ENCODE data around the gene IZUMO1.

IZUMO1 gene

DNA sequence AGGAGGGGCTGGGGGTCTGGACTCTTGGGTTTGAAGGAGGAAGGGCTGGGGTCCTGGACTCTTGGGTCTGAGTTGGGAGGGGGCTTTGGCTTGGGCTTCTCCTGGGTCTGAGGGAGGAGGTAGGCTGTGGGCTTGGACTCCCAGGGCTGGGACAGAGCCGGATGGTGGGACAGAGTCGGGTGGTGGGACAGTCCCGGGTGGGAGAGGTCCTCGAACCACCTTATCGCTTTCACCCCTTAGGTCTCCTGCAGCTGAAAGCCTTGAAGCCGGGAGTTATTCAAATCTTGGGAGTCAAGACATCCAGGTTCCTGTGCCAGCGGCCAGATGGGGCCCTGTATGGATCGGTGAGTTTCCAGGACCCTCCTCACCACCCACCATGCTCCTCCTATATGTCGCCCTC, 10.0 kb upstream of the IZUMO1 start:
- no peak for DNase-seq

DNA sequence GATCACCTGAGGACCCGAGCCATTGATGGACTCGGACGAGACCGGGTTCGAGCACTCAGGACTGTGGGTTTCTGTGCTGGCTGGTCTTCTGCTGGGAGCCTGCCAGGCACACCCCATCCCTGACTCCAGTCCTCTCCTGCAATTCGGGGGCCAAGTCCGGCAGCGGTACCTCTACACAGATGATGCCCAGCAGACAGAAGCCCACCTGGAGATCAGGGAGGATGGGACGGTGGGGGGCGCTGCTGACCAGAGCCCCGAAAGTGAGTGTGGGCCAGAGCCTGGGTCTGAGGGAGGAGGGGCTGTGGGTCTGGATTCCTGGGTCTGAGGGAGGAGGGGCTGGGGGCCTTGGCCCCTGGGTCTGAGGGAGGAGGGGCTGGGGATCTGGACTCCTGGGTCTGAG, 9.5 kb upstream of the IZUMO1 start:
- DNase-seq = no peak

DNA sequence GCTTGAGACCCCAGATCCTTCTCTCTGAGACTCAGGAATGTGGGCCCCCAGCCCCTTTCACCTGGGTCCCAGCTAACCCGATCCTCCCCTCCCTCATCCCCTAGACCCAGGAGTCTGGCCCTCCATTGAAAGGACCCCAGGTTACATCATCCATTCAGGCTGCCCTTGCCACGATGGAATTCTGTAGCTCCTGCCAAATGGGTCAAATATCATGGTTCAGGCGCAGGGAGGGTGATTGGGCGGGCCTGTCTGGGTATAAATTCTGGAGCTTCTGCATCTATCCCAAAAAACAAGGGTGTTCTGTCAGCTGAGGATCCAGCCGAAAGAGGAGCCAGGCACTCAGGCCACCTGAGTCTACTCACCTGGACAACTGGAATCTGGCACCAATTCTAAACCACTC, 9.1 kb upstream of the IZUMO1 start:
- DNase-seq = no peak

DNA sequence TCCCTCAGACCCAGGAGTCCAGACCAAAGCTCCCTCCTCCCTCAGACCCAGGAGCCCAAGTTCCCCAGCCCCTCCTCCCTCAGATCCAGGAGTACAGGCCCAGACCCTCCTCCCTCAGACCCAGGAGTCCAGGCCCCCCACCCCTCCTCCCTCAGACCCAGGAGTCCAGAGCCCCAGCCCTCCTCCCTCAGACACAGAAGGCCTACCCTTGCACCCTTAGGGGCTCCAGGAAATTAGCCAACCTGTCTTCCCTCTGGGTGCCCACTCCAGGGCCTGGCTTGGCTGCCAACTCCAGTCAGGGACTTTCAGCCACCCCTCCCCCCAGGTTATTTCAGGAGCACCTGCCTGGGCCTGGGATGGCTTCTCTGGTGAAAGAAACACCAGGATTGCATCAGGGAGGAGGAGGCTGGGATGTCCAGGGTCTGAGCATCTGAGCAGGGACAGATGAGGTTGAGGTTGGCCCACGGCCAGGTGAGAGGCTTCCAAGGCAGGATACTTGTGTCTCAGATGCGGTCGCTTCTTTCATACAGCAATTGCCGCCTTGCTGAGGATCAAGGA, 8.5 kb upstream of the IZUMO1 start, which contains the start of gene FGF21:
TSS of gene FGF21 (plus strand) at position 441 of the 558 bp plus-strand sequence. CDS start 713 bp downstream, outside the sequence.
- DNase-seq = no peak

DNA sequence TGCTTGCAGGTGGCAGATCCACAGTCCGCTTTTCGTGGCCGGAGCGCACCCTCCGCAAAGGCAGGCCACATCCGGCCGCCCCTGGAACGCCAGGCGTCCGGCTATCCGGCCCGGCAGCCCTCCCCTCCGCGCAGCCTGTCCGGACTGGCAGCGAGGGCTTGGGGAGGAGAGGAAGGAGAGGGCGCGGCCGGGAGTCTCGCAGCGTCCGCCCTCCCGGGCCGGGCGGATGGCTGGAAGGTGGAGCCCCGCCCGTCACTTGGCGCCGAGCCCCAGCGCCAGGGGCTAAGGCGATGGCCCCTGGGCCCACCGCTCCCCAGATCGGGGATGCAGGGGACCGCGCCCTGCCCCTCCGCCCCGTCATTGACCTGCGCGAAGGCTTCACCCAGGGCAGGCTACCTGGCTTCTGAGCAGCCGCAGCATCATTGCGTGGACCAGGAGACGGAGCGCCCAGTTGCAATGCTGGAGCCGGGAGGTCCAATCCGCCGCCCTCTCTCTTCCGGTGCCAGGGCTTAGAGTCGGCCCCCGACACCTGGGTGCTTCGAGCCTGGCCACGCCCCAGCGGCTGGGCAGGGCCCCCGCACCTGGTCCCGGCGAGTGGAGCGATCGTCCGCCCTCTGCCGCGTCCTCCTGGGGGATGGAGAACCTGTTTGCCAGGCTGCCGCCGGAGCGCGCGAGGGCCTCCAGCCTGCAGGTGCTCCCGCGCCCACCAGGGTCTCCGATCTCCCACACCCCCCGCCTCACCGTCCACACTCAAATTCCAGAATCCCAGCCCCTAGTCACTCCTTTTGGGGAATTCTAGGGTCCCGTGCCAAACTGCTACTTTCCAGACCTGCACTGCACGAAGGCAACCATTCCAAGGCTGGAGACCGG, 6.0 kb upstream of the IZUMO1 start, which contains the start of gene FUT1:
TSS of gene FUT1 (minus strand) at position 146 of the 870 bp plus-strand sequence. CDS start 1,360 bp downstream, outside the sequence.
- no peak for DNase-seq

DNA sequence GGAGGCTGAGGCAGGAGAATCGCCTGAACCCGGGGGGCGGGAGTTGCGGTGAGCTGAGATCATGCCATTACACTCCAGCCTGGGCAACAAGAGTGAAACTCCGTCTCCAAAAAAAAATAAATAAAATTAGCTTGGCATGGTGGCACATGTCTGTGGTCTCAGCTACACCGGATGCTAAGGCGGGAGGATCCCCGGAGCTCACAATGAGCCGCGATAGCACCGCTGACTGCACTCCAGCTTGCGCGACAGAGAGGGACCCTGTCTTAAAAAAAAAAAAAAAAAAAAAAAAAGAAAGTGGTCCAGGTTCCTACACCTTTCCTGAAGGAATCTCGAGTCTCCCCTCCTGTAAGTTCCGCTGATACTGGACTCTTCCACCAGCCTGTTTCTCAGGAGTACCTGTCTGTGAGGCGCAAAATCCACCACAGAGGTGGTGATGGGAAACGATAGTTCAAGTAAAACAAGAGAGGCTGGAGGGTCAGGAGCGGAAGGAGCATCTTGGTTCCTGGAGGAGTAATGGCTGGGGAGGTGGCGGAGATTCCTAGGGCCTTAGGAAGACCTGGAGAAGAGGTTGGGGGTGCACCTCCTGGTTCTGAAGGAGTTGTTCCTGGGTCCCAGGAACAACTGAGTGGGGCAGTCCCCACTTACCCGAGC, 5.3 kb upstream of the IZUMO1 start:
- no peak for DNase-seq

DNA sequence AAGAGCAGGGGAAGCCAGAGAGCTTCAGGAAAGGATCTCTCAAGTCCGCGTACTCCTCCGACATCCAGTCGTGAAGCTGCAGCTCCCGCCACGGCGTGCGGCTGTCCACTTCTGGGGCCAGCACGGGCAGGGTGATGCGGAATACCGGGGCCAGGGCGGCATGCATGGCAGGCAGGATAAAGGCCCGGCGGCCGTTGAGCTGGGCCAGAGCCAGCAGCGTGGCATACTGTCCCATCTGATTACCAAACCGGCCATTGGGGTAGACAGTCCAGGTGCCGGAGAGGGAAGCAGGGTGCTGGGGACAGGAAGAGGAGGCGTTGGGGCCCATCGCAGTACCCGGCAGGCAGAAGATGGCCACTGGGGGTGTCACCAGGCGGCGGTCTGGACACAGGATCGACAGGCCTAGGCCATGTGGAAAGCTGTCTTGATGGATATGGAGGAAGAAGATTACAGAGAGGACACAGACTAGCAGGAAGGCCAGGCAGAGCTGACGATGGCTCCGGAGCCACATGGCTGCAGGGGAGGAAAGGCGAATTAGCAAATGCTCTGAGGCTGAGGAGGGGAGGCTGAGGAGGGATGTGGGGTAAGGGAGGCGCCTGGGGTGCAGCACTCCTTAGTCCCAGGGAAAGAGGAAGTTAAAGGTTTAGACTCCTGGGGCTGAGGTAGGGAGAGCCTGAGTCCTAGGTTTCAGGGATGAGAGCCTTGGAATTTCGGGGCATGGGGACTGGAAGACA, 4.2 kb upstream of the IZUMO1 start:
- no peak for DNase-seq

DNA sequence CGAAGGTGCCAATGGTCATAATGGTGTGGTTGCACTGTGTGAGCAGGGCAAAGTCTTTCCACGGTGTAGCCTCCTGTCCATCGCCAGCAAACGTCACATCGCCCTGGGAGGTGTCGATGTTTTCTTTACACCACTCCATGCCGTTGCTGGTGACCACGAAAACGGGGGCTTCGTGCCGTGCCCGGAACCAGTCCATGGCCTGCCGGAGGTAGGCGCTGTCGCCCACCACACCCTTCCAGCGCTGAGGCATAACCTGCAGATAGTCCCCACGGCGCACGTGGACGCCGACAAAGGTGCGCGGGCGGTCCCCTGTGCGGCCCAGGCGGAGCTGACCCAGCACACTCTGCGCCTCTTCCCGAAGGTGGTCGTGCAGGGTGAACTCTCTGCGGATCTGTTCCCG, 3.6 kb upstream of the IZUMO1 start:
- no peak for DNase-seq

DNA sequence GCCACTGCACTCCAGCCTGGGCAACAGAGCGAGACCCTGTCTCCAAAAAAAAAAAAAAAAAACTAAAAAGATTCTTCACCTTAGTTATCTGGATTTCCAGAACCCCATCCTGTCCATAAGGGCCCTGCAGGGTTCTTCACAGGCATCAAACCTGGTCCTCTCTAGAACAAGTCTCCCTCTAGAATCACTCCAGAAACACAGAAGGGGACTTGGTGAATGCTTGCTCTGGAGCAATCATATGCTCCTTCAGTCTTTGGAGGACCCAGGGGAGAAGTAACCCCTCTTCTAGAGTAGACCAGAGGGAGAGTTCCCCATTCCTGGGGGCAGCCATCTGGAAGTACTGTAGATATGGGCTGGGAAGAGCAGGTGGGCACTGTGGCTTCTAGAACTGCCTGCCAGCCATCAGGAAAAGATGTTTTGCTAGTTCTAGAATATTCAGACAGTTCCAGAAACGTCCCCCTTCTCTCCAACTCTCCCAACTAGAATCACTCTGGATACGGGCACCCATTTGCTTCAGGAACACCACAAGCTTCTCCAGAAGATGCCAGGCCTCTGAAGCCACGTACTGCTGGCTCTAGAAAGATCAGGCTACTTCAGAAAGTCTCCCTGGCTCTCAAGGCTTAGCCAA, 3.0 kb upstream of the IZUMO1 start:
- DNase-seq = no peak

DNA sequence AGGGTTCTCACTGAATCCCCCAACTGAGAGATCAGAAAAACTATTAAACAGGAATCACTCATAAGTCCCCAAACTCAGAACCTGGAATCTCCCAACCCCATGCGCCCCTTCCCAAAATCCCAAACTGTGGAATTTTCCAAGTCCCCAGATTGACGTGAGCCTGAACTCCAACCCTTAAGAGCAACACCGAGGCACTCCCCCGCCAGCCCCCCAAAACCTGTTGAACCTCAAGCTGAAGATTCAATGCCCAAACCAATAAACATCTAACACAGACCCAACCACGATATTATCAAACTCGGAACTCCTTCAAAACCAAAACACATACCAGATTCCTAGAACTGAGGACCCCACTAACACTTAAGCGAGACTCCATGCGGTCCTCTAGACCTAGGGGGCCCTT, 599 bp downstream of the IZUMO1 start:
- no peak for DNase-seq

DNA sequence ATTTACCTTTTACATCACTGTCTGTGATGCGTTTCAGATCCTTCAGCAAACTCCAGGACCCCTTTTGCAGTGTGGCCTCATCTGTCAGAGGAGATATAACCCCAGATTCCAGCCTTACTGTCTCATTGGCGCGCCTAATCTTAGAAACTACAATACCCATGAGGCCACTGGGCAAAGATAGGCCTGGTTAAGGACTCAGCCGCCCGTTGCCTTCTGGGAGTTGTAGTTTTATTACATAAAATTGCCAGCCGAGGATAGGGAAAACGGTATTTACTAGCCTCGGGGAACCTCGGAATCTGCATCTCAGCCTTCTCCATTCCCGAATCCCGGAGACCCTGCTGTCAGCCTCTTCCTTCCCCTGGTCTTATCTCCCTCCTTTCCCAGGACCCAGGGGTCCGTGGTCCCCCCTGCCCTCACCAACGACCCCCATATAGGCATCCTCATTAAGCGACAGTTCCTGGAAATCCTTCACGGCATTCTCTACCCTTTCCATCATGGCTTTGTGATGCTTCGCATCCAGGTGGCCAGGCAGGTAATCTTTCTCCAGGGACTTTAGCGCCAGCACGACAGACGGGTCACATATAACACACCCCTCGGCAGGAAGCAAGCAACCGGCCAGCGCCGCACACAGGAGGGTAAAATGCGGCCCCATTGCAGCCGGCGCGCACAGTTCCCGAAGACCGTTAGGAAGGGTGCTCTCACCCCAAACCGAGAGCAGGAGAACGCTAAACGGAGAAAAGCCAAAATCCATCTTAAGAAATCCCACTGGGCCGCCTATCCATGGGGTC, 1.3 kb downstream of the IZUMO1 start:
- peak; percentile 36 for DNase-seq

DNA sequence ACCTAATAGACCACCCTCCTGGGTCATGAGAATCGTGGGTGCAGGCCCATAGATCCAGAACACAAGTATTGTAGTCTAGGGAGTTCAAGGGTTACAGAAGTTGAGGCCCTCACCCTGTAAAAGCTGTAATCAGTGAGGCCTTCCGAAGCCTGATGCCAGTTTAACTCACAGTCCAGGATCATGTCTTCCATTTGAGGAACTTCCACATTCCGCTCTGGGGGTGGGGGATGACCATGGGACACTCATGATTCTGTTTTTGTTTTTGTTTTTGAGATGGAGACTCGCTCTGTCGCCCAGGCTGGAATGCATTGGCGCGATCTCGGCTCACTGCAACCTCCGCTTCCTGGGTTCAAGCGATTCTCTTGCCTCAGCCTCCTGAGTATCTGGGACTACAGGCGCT, 4.6 kb downstream of the IZUMO1 start:
- DNase-seq = no peak

DNA sequence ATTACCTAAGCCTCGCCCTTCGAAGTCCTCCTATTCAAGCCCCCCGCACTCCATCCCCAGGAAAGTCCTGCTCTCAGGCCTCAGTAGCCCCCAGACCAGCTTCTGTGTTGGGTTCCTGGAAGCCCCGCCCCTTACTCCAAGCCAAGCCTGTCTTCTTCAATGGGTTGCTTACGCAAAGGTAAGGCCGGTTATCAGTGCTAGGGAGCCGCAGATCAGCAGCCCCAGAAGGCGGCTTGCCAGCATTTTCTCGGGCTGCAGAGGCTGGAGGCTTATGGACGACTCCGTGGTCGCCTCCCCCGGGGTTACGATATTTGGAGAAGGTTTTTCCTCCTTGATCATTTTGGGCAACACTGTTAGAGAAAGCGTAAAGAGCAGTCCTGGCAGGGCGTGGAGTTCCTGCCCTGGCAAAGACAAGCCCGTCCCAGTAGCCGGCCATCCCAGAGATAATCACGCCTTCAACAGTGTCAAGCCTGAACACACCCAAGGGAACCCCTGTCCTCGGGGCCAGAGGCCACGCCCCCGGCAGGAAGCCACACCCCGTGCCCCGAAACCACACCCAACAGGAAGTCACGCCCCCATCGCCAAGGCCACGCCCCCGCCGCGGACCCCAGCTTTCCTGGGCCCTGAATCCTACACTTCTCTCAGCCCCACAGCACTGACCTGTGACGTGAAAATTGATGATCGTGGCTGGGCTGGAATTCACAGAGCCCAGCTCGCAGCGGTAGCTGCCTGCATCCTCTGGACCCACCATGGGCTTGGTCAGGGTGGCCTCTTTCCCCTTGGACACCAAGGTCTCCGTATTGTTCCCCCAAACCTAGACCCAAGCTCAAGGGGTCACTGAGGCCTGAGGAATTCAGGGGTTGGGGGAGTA, 5.3 kb downstream of the IZUMO1 start:
- DNase-seq = no peak

DNA sequence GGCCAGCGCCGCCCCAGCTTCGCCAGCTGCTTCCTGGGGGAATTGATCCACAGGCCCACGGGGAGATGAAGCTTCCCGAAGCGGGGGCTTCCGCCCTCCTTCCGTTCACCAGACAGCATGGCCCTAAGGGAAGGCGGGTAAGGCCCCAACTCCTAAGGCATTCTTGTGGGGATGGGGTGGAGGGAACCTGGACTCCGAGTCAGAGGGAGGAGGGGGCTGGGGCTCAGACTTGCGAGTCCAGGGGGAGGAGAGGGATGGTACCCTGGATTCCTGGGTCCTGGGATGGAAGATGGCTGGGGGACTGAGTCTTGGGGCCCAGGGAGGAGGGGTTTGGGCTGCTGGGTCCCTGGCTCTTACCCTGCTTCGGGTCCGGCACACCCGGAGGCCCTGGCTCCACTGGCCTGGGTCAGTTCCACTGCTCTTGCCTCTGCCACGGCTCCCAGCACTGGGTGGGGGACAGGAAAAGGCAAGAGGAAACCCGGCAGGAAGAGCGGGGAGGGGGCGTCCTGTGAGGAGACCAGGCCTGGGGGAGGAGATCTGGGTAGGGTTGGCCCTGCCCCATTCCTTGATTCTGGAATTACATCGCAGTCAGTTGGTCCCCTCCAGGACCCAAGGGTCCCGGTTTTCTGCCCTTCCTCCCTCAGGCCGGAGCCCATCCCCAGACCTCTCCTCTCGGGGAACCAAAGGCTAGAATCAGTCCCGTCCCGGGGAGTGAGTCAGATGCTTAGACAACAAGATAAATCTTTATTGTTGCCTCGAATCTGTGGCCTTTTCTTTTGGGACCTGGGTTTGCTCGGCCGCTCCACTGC, 6.3 kb downstream of the IZUMO1 start, which contains the start of gene RASIP1:
TSS of gene RASIP1 (minus strand) at position 447 of the 809 bp plus-strand sequence. CDS start at position 119, 328 bp downstream.
- no peak for DNase-seq

DNA sequence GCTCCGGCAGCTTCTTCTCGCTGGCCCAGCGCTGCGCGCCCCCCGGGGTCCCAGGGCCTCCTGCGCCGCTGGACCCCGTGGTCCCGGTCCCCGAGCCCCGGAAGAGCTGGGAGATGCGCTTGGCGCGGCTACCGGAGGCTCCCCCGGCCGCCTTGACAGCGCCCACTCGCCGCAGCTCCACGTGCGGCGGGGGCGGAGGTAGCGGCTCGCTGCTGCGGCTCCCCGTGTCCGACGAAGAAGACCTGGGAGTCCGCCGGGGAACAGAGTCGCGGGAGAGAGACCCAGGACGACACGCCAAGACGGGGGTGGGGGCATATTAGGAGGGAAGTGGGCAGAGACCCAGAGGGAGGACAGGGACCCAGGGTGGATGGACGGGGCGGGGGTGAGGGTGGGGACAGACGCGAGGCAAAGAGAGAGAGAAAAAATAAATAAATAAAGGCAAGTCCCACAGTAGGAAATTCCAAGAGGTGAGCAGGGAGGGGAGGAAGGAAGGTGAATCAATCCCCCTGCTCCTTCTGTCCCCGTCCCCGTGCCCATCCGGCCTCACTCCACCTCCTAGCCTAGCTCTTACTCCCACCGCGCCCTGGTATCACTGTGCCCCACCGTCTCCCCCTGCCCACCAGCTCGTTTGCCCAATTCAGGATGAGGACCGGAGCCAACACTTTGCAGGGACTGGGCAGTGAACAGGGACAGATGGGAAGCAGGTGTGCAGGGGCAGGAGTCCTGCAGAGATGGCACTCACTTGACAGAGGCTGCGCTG, 7.1 kb downstream of the IZUMO1 start:
- no peak for DNase-seq

DNA sequence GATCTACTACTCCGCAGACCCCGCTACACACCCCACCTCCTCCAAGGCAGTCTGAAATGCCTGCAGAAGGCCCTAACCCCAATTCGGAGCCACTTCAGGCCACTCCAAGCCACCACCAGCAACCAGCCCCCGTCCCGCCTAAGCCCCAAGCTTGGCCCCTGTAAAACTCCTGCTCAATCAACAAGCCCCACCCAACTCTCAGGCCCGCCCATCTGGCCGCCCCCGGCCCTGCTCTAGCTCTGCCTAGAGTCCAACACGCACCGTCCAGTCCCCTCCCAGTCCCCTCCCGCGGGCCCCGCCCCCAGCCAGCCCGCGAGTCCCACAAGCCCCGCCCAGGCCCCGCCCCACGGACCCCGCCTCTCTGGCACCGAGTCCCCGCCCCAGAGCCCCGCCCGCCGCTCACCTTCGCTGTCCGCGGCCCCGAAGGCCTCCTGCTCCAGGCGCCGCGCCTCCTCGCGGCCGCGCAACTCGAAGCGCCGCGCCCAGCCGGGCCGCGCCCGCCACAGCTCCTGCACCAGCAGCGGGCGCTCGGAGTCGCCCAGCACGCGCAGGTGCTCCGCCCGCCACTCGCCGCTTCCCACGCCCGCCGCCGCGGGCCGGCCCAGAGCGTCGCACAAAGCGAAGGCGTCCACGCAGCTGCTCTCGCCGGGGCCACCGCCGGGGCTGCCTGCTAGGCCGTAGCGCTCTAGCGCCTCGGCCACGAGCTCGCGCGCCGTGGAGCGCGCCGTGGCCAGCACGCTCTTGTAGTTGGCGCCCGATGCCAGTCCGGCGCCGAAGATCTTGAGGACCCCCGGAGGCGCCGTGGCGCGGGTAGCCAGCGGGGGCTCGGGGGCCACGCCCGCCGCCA, 7.9 kb downstream of the IZUMO1 start:
- peak; percentile 90 for DNase-seq

DNA sequence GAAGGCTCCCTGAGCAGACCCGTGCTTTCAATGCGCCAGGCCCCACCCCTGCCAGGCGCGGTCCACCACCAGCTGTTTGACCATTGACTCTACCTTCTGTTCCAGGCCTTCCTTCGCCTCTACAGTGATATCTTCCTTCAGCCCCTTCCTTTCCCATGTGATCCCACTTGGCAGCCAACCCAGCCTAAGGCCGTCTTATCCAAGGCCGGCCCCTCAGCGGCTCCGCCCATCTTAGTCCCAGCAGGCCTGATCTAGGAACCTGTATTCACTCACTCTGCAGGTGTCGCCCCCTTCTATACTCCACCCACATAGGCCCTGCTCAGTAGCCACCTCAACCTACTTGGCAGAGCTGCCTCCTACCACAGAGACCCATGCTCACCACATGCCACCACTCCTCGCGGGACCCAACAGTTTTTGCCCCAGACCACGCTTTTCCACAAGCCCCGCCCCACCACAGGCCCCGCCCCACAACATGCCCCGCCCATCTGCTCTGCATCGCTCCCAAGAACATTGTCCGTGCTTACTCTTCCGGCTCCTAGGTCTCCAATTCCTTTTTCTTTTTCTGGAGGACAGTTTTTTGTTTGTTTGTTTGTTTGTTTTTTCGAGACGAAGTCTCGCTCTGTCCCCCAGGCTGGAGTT, 9.2 kb downstream of the IZUMO1 start:
- no peak for DNase-seq

All from activated CD8-positive, alpha-beta memory T cell treated with anti-CD3 and anti-CD28 coated beads, Interleukin-2, amount 50 U/mL, for 4 hours (primary cell).